ENCODE measurements around the gene SH3RF2. TPM values are rescaled to one million over a fixed set of nuclear protein-coding genes. Genes with fewer than 3 reads are reported as not detected.

SH3RF2 gene
- total and polyA plus RNA-seq, 10 of the 15 experiments (the other 5 are each of a cell fraction or from before 2014, with no cell fraction given): 0.15 TPM; not detected in 9

GRCh38 chr5:145945620-145946111 is 9.3 kb downstream of the SH3RF2 start (continued):
- no peak for TF ChIP-seq RFX5 (IDR thresholded peaks at IDR 0.05; ENCODE audit: low read depth, low read length)
- TF ChIP-seq ZNF24 (IDR thresholded peaks at IDR 0.05): no peak
- no peak for TF ChIP-seq RBBP5 (conservative IDR thresholded peaks at IDR 0.05)
- no peak for TF ChIP-seq RCOR1 (conservative IDR thresholded peaks at IDR 0.05; ENCODE audit: low read depth, low read length)
- TF ChIP-seq SREBF2 (IDR thresholded peaks at IDR 0.05; ENCODE audit: low read length): no peak
- no peak for TF ChIP-seq SUPT20H (IDR thresholded peaks at IDR 0.05; ENCODE audit: borderline replicate concordance, control insufficient read depth, low read depth, low read length)
- no peak for TF ChIP-seq RUNX3 (IDR thresholded peaks at IDR 0.05; ENCODE audit: low read length)

DNA sequence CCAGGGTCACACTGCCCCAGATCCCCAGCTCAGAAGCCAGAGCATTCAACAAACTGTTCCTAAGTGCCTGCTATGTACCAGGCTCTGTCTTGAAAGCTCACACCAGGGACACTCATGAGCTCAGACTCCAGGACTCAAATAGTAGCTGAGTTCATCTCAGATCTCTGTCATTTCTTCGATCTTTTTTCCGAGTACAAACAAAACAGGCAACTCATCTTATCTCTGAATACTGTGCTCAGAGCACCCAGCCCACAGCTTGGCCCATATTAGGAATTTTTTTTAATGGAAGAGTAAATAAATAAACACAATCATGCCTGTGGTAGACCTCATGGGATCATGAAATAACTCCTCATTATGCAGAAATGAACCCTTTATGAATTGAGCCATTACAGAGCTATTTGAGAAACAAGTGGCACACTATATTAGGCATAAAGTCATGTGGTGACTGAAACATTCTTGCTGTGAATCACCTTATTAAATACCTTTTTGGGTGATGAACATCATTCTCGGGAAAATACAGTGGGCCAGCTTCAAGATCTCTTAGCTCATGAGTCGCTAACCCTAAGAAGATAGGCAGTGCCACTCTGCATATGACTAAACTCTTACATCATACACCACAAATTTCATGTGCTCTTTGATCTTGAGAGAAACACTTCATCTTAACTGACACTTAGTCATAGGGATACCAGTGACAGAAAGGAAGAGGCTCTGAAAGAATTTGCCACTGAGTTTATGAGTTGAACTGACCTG is 9.9 kb downstream of the SH3RF2 start:
- Histone ChIP-seq H3K4me2 (ENCODE audit: control insufficient read depth, insufficient read depth) (no peak overlapping the region), H3K9me3 (replicated peaks; ENCODE audit: control insufficient read depth, insufficient read depth, low read length) (no peaks in the 10 kb centered on the region), H3K27me3 (replicated peaks in 1 of 2; ENCODE audit: control insufficient read depth in 2 of 2, insufficient read depth in 2 of 2, low read length in 1 of 2) (no peaks in the 10 kb centered on the region; a peak in 1 of 4 replicates), H3K4me3 (no peak overlapping the region), H3K4me1 (ENCODE audit: control insufficient read depth, insufficient read depth, low read length) (no peaks in the 10 kb centered on the region), H3K27ac (ENCODE audit: control insufficient read depth, insufficient read depth) (no peak overlapping the region), H3K9ac (ENCODE audit: control insufficient read depth, insufficient read depth, low read length) (no peak overlapping the region), H4K20me1 (ENCODE audit: control insufficient read depth, insufficient read depth) (no peaks in the 10 kb centered on the region), H3K79me2 (ENCODE audit: control insufficient read depth, insufficient read depth, low read length) (no peaks in the 10 kb centered on the region), H3K36me3 (ENCODE audit: control insufficient read depth in 2 of 2, insufficient read depth in 2 of 2, low read length in 1 of 2) (no peaks in the 10 kb centered on the region), H2AFZ (ENCODE audit: control insufficient read depth, low read depth, low read length) (no peak overlapping the region)
- ChIA-PET SMC1A (ENCODE audit: uncharacterized antibody, unreplicated experiment) (no interaction called here), RAD21 (ENCODE audit: unreplicated experiment) (no interaction called here), CTCF (interaction anchor here (0.7 to 1.4 kb wide), 2 partner anchors 10 to 1852 kb away, joined by 3 read pairs; partner anchors contain the start of gene SH3RF2), POLR2A (no interaction called here)
- DNase-seq (ENCODE audit: low read depth, low spot score) (peak; percentile 27), FAIRE-seq (no peak), ATAC-seq (peak; percentile 94)
- WGBS (ENCODE audit: insufficient coverage, insufficient replicate concordance, low lambda C conversion rate, missing lambda C conversion rate): 1% methylated on average over 4 of the region's 4 CpGs
- no TSS peak for BruUV-seq (replicated peaks)
- intact Hi-C loops (cut with micrococcal nuclease; ENCODE audit: unreplicated experiment): no loop called here
- in situ Hi-C loops (cut with MboI): no loop called here
- TF ChIP-seq SIN3A (IDR thresholded peaks at IDR 0.05; ENCODE audit: low read depth, low read length) (no peak), DPF2 (IDR thresholded peaks at IDR 0.05) (peak; percentile 84), STAT3 (IDR thresholded peaks at IDR 0.05; ENCODE audit: low read depth, low read length) (no peak), CREM (IDR thresholded peaks at IDR 0.05; ENCODE audit: low read depth) (peak; percentile 77), ZNF592 (IDR thresholded peaks at IDR 0.05) (no peak), SUPT20H (IDR thresholded peaks at IDR 0.05; ENCODE audit: borderline replicate concordance, control insufficient read depth, low read depth, low read length) (no peak), STAT1 (conservative IDR thresholded peaks at IDR 0.05) (no peak), MTA3 (IDR thresholded peaks at IDR 0.05; ENCODE audit: borderline replicate concordance, low read length) (peak; percentile 74; the same call in 1 of the 2 replicates)
- TF ChIP-seq, protein P1, sequence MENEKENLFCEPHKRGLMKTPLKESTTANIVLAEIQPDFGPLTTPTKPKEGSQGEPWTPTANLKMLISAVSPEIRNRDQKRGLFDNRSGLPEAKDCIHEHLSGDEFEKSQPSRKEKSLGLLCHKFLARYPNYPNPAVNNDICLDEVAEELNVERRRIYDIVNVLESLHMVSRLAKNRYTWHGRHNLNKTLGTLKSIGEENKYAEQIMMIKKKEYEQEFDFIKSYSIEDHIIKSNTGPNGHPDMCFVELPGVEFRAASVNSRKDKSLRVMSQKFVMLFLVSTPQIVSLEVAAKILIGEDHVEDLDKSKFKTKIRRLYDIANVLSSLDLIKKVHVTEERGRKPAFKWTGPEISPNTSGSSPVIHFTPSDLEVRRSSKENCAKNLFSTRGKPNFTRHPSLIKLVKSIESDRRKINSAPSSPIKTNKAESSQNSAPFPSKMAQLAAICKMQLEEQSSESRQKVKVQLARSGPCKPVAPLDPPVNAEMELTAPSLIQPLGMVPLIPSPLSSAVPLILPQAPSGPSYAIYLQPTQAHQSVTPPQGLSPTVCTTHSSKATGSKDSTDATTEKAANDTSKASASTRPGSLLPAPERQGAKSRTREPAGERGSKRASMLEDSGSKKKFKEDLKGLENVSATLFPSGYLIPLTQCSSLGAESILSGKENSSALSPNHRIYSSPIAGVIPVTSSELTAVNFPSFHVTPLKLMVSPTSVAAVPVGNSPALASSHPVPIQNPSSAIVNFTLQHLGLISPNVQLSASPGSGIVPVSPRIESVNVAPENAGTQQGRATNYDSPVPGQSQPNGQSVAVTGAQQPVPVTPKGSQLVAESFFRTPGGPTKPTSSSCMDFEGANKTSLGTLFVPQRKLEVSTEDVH (IDR thresholded peaks at IDR 0.05; ENCODE audit: low read depth, partially characterized antibody): no peak

Measured in GM12878 (cell line).